B cell (primary cell): ENCODE measurements around the gene EHBP1. TPM values are rescaled to one million over a fixed set of nuclear protein-coding genes. Genes with fewer than 3 reads are reported as not detected.

Experiments used
- ATAC-seq: fragments of 200-7000 bp; cut with Tn5 transposase; one replicate; pipeline ENCODE4 v1.10.0; 2021; ENCODE audit warnings: low read depth, mild to moderate bottlenecking, moderate number of reproducible peaks, moderate library complexity
- CTCF ChIA-PET: fragments of 350-600 bp; sonication (Branson Sonifier 250); formaldehyde crosslinking; loops from one replicate; lab custom pipeline; 2021; ENCODE audit warnings: antibody characterized with exemption, inconsistent platforms; lab: Charles Lee
- POLR2A ChIA-PET: fragments of 350-600 bp; sonication (Branson Sonifier 250); formaldehyde crosslinking; loops from one replicate; lab custom pipeline; 2021; ENCODE audit warnings: antibody characterized with exemption; lab: Charles Lee
- DNase-seq: peaks from one replicate; pipeline ENCODE4 v3.0.0; 2013
- H2AFZ ChIP-seq: 2 replicates; pipeline ENCODE4 v1.6.1; 2012; ENCODE audit warnings: mild to moderate bottlenecking, low read depth, low read length; ENCODE audit not compliant: insufficient read depth, poor library complexity, severe bottlenecking
- H3K27ac ChIP-seq, 2 donors: 1 replicate in 1 of 2; 2 replicates in 1 of 2; pipeline ENCODE4 v1.5.1; 2012 to 2013; ENCODE audit warnings: low read length in 2 of 2, mild to moderate bottlenecking in 2 of 2, moderate library complexity in 1 of 2
- H3K27me3 ChIP-seq, 4 experiments: fragments of 200-600 bp in 1 of 4; sonication (generic) in 1 of 4; replicated peaks in 1 of 4; 1 replicate in 2 of 4; 2 replicates in 2 of 4; pipeline versions ENCODE4 v1.6.1 to v1.7.0; 2013 to 2016; ENCODE audit warnings: low read length in 3 of 4, mild to moderate bottlenecking in 2 of 4, mixed read lengths in 1 of 4, moderate library complexity in 1 of 4; ENCODE audit not compliant: insufficient read depth in 4 of 4, control insufficient read depth in 3 of 4; ENCODE audit errors: control extremely low read depth in 1 of 4
- H3K36me3 ChIP-seq, 2 experiments: replicated peaks in 1 of 2; 1 replicate in 1 of 2; 2 replicates in 1 of 2; pipeline versions ENCODE4 v1.6.1 to v1.7.1; 2013; ENCODE audit warnings: low read length in 1 of 2; ENCODE audit not compliant: insufficient read depth in 2 of 2, control insufficient read depth in 1 of 2; ENCODE audit errors: control extremely low read depth in 1 of 2, extremely low read depth in 1 of 2
- H3K4me1 ChIP-seq, 2 donors: fragments of 200-600 bp in 1 of 2; sonication (generic) in 1 of 2; 1 replicate in 1 of 2; 2 replicates in 1 of 2; pipeline versions ENCODE4 v1.5.1 to v1.6.1; 2013 to 2017; ENCODE audit warnings: low read length in 2 of 2; ENCODE audit not compliant: control insufficient read depth in 2 of 2, insufficient read depth in 2 of 2
- H3K4me2 ChIP-seq: replicated peaks from 2 replicates; pipeline ENCODE3; 2012; ENCODE audit warnings: mild to moderate bottlenecking, low read depth, low read length; ENCODE audit not compliant: poor library complexity, severe bottlenecking
- H3K4me3 ChIP-seq, 5 experiments: fragments of 200-600 bp in 1 of 5; sonication (generic) in 1 of 5; 1 replicate in 3 of 5; 2 replicates in 2 of 5; pipeline versions ENCODE4 v1.5.1 to v1.7.0; 2011 to 2016; ENCODE audit warnings: low read length in 4 of 5, mild to moderate bottlenecking in 4 of 5, low read depth in 2 of 5, control low read depth in 1 of 5, moderate library complexity in 1 of 5; ENCODE audit not compliant: insufficient read depth in 1 of 5; ENCODE audit errors: control extremely low read depth in 1 of 5, extremely low read depth in 1 of 5
- H3K79me2 ChIP-seq: fragments of 200-600 bp; sonication (generic); one replicate; pipeline ENCODE4 v1.6.0; 2016; ENCODE audit warnings: low read length; ENCODE audit not compliant: control insufficient read depth, insufficient read depth
- H3K9ac ChIP-seq: fragments of 200-600 bp; sonication (generic); 2 replicates; pipeline ENCODE4 v1.6.1; 2017; ENCODE audit warnings: mild to moderate bottlenecking, low read length, moderate library complexity
- H3K9me3 ChIP-seq, 3 donors: one replicate each; pipeline versions ENCODE4 v1.6.1 to v1.7.1; 2013; ENCODE audit warnings: low read length in 2 of 3; ENCODE audit not compliant: control insufficient read depth in 2 of 3, insufficient read depth in 1 of 3; ENCODE audit errors: control extremely low read depth in 1 of 3
- H4K20me1 ChIP-seq: 2 replicates; pipeline ENCODE4 v1.6.0; 2012; ENCODE audit warnings: mild to moderate bottlenecking, low read length; ENCODE audit not compliant: insufficient read depth, control insufficient read depth, poor library complexity, severe bottlenecking
- H3K27ac Mint-ChIP-seq: one replicate; pipeline ENCODE4 v1.8.0; 2021; ENCODE audit warnings: mixed read lengths
- H3K27me3 Mint-ChIP-seq: one replicate; pipeline ENCODE4 v1.8.0; 2021; ENCODE audit warnings: mixed read lengths
- H3K4me1 Mint-ChIP-seq: one replicate; pipeline ENCODE4 v1.8.0; 2021; ENCODE audit warnings: mixed read lengths
- H3K4me3 Mint-ChIP-seq: one replicate; pipeline ENCODE4 v1.8.0; 2021; ENCODE audit warnings: mixed read lengths
- H3K9me3 Mint-ChIP-seq: one replicate; pipeline ENCODE4 v1.8.0; 2022; ENCODE audit warnings: mixed read lengths; ENCODE audit not compliant: insufficient read depth
- EZH2 ChIP-seq: IDR thresholded peaks from 2 replicates; pipeline ENCODE4 v1.6.1; 2012; ENCODE audit warnings: borderline replicate concordance, low read depth, mild to moderate bottlenecking, moderate library complexity, low read length; ENCODE audit not compliant: insufficient read depth, poor library complexity, severe bottlenecking
- WGBS: methylation state at CpG from one replicate; pipeline ENCODE4 v1.1.5; 2013; ENCODE audit warnings: missing lambda C conversion rate; ENCODE audit not compliant: insufficient coverage; 5-methylcytosine and 5-hydroxymethylcytosine counted together
- intact Hi-C: fragments of 100-400 bp; cut with micrococcal nuclease; formaldehyde crosslinking; loops from one replicate; pipeline ENCODE4 v1.10.0; 2022
- polyA plus RNA-seq: library from polyadenylated mRNA; depleted of rRNA; stranded (reverse); fragments of >200 nt; gene quantifications from 2 replicates; pipeline ENCODE4 v1.2.3, GENCODE V29; 2012
- total RNA-seq, 2 donors: library from RNA; stranded (reverse); fragments of 120-200 nt in 1 of 2; gene quantifications; 1 replicate in 1 of 2; 2 replicates in 1 of 2; pipeline versions ENCODE4 v1.2.3 to v1.2.4, GENCODE V29; 2013 to 2022
- TF ChIP-seq, protein P1 (sequence below): fragments of 200-600 bp; IDR thresholded peaks from one replicate; pipeline ENCODE4 v1.8.0; 2022; ENCODE audit warnings: antibody characterized with exemption, mild to moderate bottlenecking

Gene EHBP1
- total and polyA plus RNA-seq, 2 donors (not counting 1 experiment from before 2014, with no cell fraction given) = 8.8 to 34.7 TPM

DNA sequence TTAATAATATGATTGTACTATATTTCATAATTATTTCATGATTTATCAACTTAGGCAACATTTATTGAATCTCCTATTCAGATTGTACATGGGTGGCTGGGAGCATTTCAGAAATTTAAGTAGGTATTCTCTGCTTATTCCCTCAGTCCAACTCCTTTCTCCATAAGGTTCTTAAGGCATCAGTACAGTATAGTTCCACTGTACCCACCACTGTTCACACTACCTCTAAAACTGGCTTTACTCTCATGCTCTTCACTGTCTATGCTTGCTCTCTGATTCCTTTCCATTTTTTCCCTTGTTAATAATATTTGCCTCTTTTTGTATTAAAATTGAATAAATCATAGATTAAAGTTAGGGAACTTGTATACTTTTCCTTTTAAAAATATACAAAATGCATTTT is 89.8 kb downstream of the EHBP1 start:
- Mint-ChIP-seq H3K27ac (no peak overlapping the region), H3K4me3 (no peak overlapping the region), H3K27me3 (no peaks in the 10 kb centered on the region), H3K4me1 (no peaks in the 10 kb centered on the region), H3K9me3 (no peaks in the 10 kb centered on the region)
- Histone ChIP-seq H3K9me3 (no peaks in the 10 kb centered on the region), H3K27me3 (no peaks in the 10 kb centered on the region), H2AFZ (no peak overlapping the region), H3K4me3 (no peak overlapping the region), H3K79me2 (no peaks in the 10 kb centered on the region), H3K4me1 (no peaks in the 10 kb centered on the region), H3K27ac (no peak overlapping the region), H4K20me1 (no peaks in the 10 kb centered on the region), H3K36me3 (no peaks in the 10 kb centered on the region), H3K9ac (no peak overlapping the region), H3K4me2 (no peak overlapping the region)
- DNase-seq (no peak), ATAC-seq (no peak)
- TF ChIP-seq EZH2 = no peak
- TF ChIP-seq, protein P1, sequence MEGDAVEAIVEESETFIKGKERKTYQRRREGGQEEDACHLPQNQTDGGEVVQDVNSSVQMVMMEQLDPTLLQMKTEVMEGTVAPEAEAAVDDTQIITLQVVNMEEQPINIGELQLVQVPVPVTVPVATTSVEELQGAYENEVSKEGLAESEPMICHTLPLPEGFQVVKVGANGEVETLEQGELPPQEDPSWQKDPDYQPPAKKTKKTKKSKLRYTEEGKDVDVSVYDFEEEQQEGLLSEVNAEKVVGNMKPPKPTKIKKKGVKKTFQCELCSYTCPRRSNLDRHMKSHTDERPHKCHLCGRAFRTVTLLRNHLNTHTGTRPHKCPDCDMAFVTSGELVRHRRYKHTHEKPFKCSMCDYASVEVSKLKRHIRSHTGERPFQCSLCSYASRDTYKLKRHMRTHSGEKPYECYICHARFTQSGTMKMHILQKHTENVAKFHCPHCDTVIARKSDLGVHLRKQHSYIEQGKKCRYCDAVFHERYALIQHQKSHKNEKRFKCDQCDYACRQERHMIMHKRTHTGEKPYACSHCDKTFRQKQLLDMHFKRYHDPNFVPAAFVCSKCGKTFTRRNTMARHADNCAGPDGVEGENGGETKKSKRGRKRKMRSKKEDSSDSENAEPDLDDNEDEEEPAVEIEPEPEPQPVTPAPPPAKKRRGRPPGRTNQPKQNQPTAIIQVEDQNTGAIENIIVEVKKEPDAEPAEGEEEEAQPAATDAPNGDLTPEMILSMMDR = no peak
- ChIA-PET CTCF (no interaction called here), POLR2A (no interaction called here)
- intact Hi-C loops = no loop called here

- no peak overlapping the region for H3K9ac ChIP-seq
- H3K36me3 ChIP-seq = no peaks in the 10 kb centered on the region
- H3K4me1 Mint-ChIP-seq = peaks cover 4% of the 10 kb centered on the region
- CTCF ChIA-PET = interaction anchor here (1.4 kb wide), 1 partner anchor 24 kb away, joined by 4 read pairs; no protein-coding TSS in a partner anchor
- WGBS = no CpG with 5 or more reads among the region's 2 CpGs
- POLR2A ChIA-PET = no interaction called here
- H3K4me2 ChIP-seq = no peak overlapping the region
- DNase-seq (no peak), ATAC-seq (no peak)
- no peaks in the 10 kb centered on the region for H3K27me3 Mint-ChIP-seq
- H3K9me3 ChIP-seq = no peaks in the 10 kb centered on the region
- H3K4me1 ChIP-seq = no peaks in the 10 kb centered on the region
- no peaks in the 10 kb centered on the region for H3K9me3 Mint-ChIP-seq
- H3K27me3 ChIP-seq = no peaks in the 10 kb centered on the region
- TF ChIP-seq, protein P1 = no peak
- TF ChIP-seq EZH2 = no peak
- H2AFZ ChIP-seq = no peak overlapping the region
- intact Hi-C loops = no loop called here
- H3K4me3 ChIP-seq = no peak overlapping the region
- H3K27ac Mint-ChIP-seq = no peak overlapping the region
- no peak overlapping the region for H3K4me3 Mint-ChIP-seq
- H3K27ac ChIP-seq = no peak overlapping the region
- H3K79me2 ChIP-seq = no peaks in the 10 kb centered on the region
- H4K20me1 ChIP-seq = no peaks in the 10 kb centered on the region
These were observed 91.6 kb downstream of the EHBP1 start for GRCh38 chr2:62797107-62797506.
